HEK293T (cell line): ENCODE results near the gene DPPA4.

Experiments
- ARNT ChIP-seq: fragments of 450-650 bp; IDR thresholded peaks from 2 replicates; pipeline ENCODE4 v1.6.1; 2017; ENCODE audit warnings: mild to moderate bottlenecking
- BHLHE40 ChIP-seq: fragments of 450-650 bp; IDR thresholded peaks from 2 replicates; pipeline ENCODE4 v1.6.1; 2016; ENCODE audit warnings: mild to moderate bottlenecking, moderate library complexity, borderline replicate concordance
- ELF4 ChIP-seq: fragments of 450-650 bp; IDR thresholded peaks from 2 replicates; pipeline ENCODE4 v1.6.1; 2017; ENCODE audit warnings: antibody characterized with exemption
- FOXA1 ChIP-seq: fragments of 450-650 bp; IDR thresholded peaks from 2 replicates; pipeline ENCODE4 v1.6.1; 2016; ENCODE audit warnings: mild to moderate bottlenecking
- FOXK2 ChIP-seq: fragments of 450-650 bp; IDR thresholded peaks from 2 replicates; pipeline ENCODE4 v1.6.1; 2016; ENCODE audit warnings: mild to moderate bottlenecking
- FOXM1 ChIP-seq: fragments of 450-650 bp; IDR thresholded peaks from 2 replicates; pipeline ENCODE4 v1.6.1; 2017; ENCODE audit warnings: mild to moderate bottlenecking, borderline replicate concordance
- HDGF ChIP-seq: fragments of 450-650 bp; IDR thresholded peaks from 2 replicates; pipeline ENCODE4 v1.6.1; 2017; ENCODE audit warnings: antibody characterized with exemption, borderline replicate concordance
- NFRKB ChIP-seq: fragments of 450-650 bp; IDR thresholded peaks from 2 replicates; pipeline ENCODE4 v1.6.1; 2016; ENCODE audit warnings: mild to moderate bottlenecking, moderate library complexity
- SP1 ChIP-seq: fragments of 450-650 bp; IDR thresholded peaks from 2 replicates; pipeline ENCODE4 v1.6.1; 2017
- SUZ12 ChIP-seq: fragments of 450-650 bp; IDR thresholded peaks from 2 replicates; pipeline ENCODE4 v1.6.1; 2016; ENCODE audit warnings: mild to moderate bottlenecking
- TARDBP ChIP-seq: fragments of 450-650 bp; IDR thresholded peaks from 2 replicates; pipeline ENCODE4 v1.6.1; 2016
- ZNF384 ChIP-seq: fragments of 450-650 bp; IDR thresholded peaks from 2 replicates; pipeline ENCODE4 v1.6.1; 2016

DNA sequence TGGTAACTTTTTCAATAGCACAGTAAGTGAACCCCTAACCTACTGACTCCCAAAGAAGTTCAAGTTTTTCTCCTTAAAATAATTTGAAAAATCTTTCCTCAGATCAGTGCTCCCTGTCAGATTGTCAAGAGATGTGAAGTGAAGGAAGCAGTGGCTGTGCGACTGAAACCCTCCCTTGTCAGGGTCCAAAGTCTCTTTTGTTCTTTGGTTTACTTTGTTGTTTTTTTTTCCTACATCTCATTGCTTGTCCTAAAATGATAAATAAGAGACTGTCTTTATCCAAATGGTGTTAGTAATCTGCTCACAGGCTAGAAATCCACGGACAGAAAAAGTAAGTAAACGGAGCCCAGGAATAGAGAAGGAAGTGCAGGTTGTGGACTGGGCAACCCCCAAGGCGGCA is 976 bp upstream of the DPPA4 start:
- TF ChIP-seq SP1 = no peak
- TF ChIP-seq NFRKB = no peak
- no peak for TF ChIP-seq ELF4
- no peak for TF ChIP-seq FOXM1
- no peak for TF ChIP-seq BHLHE40
- TF ChIP-seq TARDBP = no peak
- no peak for TF ChIP-seq FOXA1
- no peak for TF ChIP-seq SUZ12
- no peak for TF ChIP-seq FOXK2
- no peak for TF ChIP-seq ARNT
- no peak for TF ChIP-seq HDGF
- no peak for TF ChIP-seq ZNF384
